Right lobe of liver (tissue), 6 donors: Measurements from ENCODE around the gene DLG2. TPM values are rescaled to one million over a fixed set of nuclear protein-coding genes. Genes with fewer than 3 reads are reported as not detected.

Experiments
- ATAC-seq, 4 donors: fragments of 200-7000 bp; cut with Tn5 transposase; one replicate each; pipeline ENCODE4 v1.9.1; 2020; ENCODE audit warnings: mild to moderate bottlenecking in 4 of 4, moderate library complexity in 4 of 4
- DNase-seq, 3 donors: peaks; one replicate each; pipeline ENCODE4 v3.0.0-alpha.2; 2020
- H3K27ac ChIP-seq, 3 donors: fragments of 200-600 bp; one replicate each; pipeline ENCODE4 v1.8.0; 2022
- H3K27me3 ChIP-seq, 2 donors: fragments of 200-600 bp; one replicate each; pipeline ENCODE4 v1.8.0; 2022
- H3K36me3 ChIP-seq, 4 donors: fragments of 200-600 bp; sonication (generic) in 1 of 4; one replicate each; pipeline versions ENCODE4 v1.5.1 to v1.8.0; 2017 to 2022; ENCODE audit warnings: control low read depth in 1 of 4
- H3K4me1 ChIP-seq, 4 donors: fragments of 200-600 bp; sonication (generic) in 1 of 4; one replicate each; pipeline versions ENCODE4 v1.5.1 to v1.8.0; 2017 to 2022; ENCODE audit warnings: control low read depth in 1 of 4
- H3K4me3 ChIP-seq, 3 donors: fragments of 200-600 bp; one replicate each; pipeline ENCODE4 v1.8.0; 2022
- H3K9me3 ChIP-seq, 4 donors: fragments of 200-600 bp; sonication (generic) in 1 of 4; one replicate each; pipeline versions ENCODE4 v1.5.1 to v1.8.0; 2017 to 2022; ENCODE audit warnings: control low read depth in 1 of 4
- CTCF ChIP-seq, 4 donors: fragments of 200-600 bp in 3 of 4; fragments of 450-650 bp in 1 of 4; IDR thresholded peaks; one replicate each; pipeline versions ENCODE4 v1.5.1 to v1.8.0; 2016 to 2022; ENCODE audit warnings: antibody characterized with exemption in 4 of 4, mild to moderate bottlenecking in 2 of 4
- POLR2A ChIP-seq: fragments of 450-650 bp; IDR thresholded peaks from one replicate; pipeline ENCODE4 v1.6.1; 2017; ENCODE audit warnings: antibody characterized with exemption, mild to moderate bottlenecking
- WGBS: methylation state at CpG from one replicate; pipeline ENCODE4 v1.1.6; 2018; ENCODE audit warnings: low coverage, low lambda C conversion rate; ENCODE audit not compliant: insufficient coverage; ENCODE audit errors: missing lambda C conversion rate; 5-methylcytosine and 5-hydroxymethylcytosine counted together
- intact Hi-C, 2 donors: fragments of 100-400 bp; cut with DNase I; formaldehyde crosslinking; loops; one replicate each; pipeline versions ENCODE4 v1.11.2 to v1.14.1; 2022
- total RNA-seq, 6 experiments: library from RNA; depleted of rRNA in 2 of 6; stranded (reverse); fragments of >200 nt in 2 of 6; fragmentation: NEBNext Ultra II Directional in 3 of 6; extraction: Animal tissue kit (Norgen Biotek cat#: 25700) in 3 of 6; gene quantifications; one replicate each; pipeline versions ENCODE4 v1.1.0 to v1.2.4, GENCODE V29; 2016 to 2023
- donor health status: DM: no; HTN: yes; CAD: no.
- donor health status: DM: no; HTN: no; CAD: no.
- donor health status: DM: no; HTN: no; CAD: no.
- donor health status: DM: no; HTN: yes; CAD: no.
- donor health status: DM: no; HTN: yes; CAD: no.

Gene DLG2
- total RNA-seq, 6 experiments from 2014 or later: 1.2 to 6.4 (median 2.5) TPM

GRCh38 chr11:83785942-83786341 is 1841.2 kb downstream of the DLG2 start:
- Histone ChIP-seq H3K27ac (no peak overlapping the region), H3K4me1 (no peaks in the 10 kb centered on the region), H3K4me3 (no peak overlapping the region), H3K36me3 (no peaks in the 10 kb centered on the region), H3K27me3 (no peaks in the 10 kb centered on the region), H3K9me3 (no peaks in the 10 kb centered on the region)
- intact Hi-C loops: no loop called here
- no peak for DNase-seq
- WGBS: 66% methylated on average over 2 of the region's 2 CpGs
- no peak for TF ChIP-seq CTCF (IDR thresholded peaks at IDR 0.05)
- no peak for TF ChIP-seq POLR2A
- ATAC-seq: no peak

GRCh38 chr11:83784419-83784818 is 1842.7 kb downstream of the DLG2 start:
- no peak for TF ChIP-seq POLR2A
- no peak for TF ChIP-seq CTCF (IDR thresholded peaks at IDR 0.05)
- DNase-seq (no peak), ATAC-seq (no peak)
- H3K4me3 ChIP-seq: no peak overlapping the region
- WGBS: 88% methylated on average over 1 of the region's 1 CpG
- no peaks in the 10 kb centered on the region for H3K27me3 ChIP-seq
- H3K27ac ChIP-seq: no peak overlapping the region
- H3K9me3 ChIP-seq: no peaks in the 10 kb centered on the region
- intact Hi-C loops: no loop called here
- no peaks in the 10 kb centered on the region for H3K4me1 ChIP-seq
- H3K36me3 ChIP-seq: no peaks in the 10 kb centered on the region

GRCh38 chr11:83782329-83782728 is 1844.8 kb downstream of the DLG2 start:
- no peak for ATAC-seq
- no peak overlapping the region for H3K4me3 ChIP-seq
- H3K4me1 ChIP-seq: no peaks in the 10 kb centered on the region
- DNase-seq: no peak
- intact Hi-C loops: no loop called here
- WGBS: 20% methylated on average over 1 of the region's 1 CpG
- no peaks in the 10 kb centered on the region for H3K27me3 ChIP-seq
- no peaks in the 10 kb centered on the region for H3K9me3 ChIP-seq
- no peaks in the 10 kb centered on the region for H3K36me3 ChIP-seq
- H3K27ac ChIP-seq: no peak overlapping the region
- TF ChIP-seq POLR2A (no peak), CTCF (IDR thresholded peaks at IDR 0.05) (no peak)

GRCh38 chr11:83779876-83780275 is 1847.3 kb downstream of the DLG2 start:
- Histone ChIP-seq H3K27me3 (no peaks in the 10 kb centered on the region), H3K9me3 (no peaks in the 10 kb centered on the region), H3K27ac (no peak overlapping the region), H3K4me3 (no peak overlapping the region), H3K36me3 (no peaks in the 10 kb centered on the region), H3K4me1 (no peaks in the 10 kb centered on the region)
- ATAC-seq: no peak
- intact Hi-C loops: no loop called here
- DNase-seq: no peak
- no peak for TF ChIP-seq POLR2A
- 85% methylated on average over 4 of the region's 4 CpGs for WGBS

- Histone ChIP-seq H3K27me3 (no peaks in the 10 kb centered on the region), H3K27ac (no peak overlapping the region), H3K4me1 (no peaks in the 10 kb centered on the region), H3K36me3 (no peaks in the 10 kb centered on the region), H3K4me3 (no peak overlapping the region), H3K9me3 (no peaks in the 10 kb centered on the region)
- intact Hi-C loops: no loop called here
- TF ChIP-seq POLR2A: no peak
- no peak for TF ChIP-seq CTCF (IDR thresholded peaks at IDR 0.05)
- no peak for ATAC-seq
- no peak for DNase-seq
- WGBS: 43% methylated on average over 2 of the region's 2 CpGs
These were observed 1848.5 kb downstream of the DLG2 start for GRCh38 chr11:83778596-83778995.
